Activated naive CD4-positive, alpha-beta T cell treated with anti-CD3 and anti-CD28 coated beads, Interleukin-2, amount 50 U/mL, for 72 hours (primary cell): ENCODE measurements around the gene RALBP1. TPM values are rescaled to one million over a fixed set of nuclear protein-coding genes. Genes with fewer than 3 reads are reported as not detected.
A peak's percentile ranks its signal among the peaks of the same experiment; 100 is the strongest.
"Not testable (repeated sequence)": the region's sequence is repeated elsewhere in the genome, so short reads cannot be mapped to it uniquely, and the experiment has no call there.

Experiments used
- ATAC-seq, 2 donors: fragments of 150-1000 bp; cut with Tn5 transposase; 2 replicates each; pipeline ENCODE4 v1.10.0; 2021; ENCODE audit warnings: mild to moderate bottlenecking in 2 of 2, moderate library complexity in 2 of 2
- DNase-seq, 2 donors: peaks; one replicate each; pipeline ENCODE4 v3.0.0; 2021 to 2022; ENCODE audit warnings: low spot score in 2 of 2
- H3K27ac Mint-ChIP-seq, 2 donors: one replicate each; pipeline ENCODE4 v1.8.0; 2022; ENCODE audit warnings: mild to moderate bottlenecking in 2 of 2, mixed read lengths in 2 of 2
- H3K36me3 Mint-ChIP-seq, 2 donors: one replicate each; pipeline ENCODE4 v1.8.0; 2022; ENCODE audit warnings: mixed read lengths in 2 of 2
- H3K9me3 Mint-ChIP-seq, 2 donors: one replicate each; pipeline ENCODE4 v1.8.0; 2022; ENCODE audit warnings: mixed read lengths in 2 of 2
- total RNA-seq, 2 donors: library from RNA; stranded (reverse); gene quantifications; one replicate each; pipeline ENCODE4 v1.2.3, GENCODE V29; 2022

RALBP1 gene
- total RNA-seq, 2 donors from 2014 or later, result 50.6 to 51.6 TPM

DNA sequence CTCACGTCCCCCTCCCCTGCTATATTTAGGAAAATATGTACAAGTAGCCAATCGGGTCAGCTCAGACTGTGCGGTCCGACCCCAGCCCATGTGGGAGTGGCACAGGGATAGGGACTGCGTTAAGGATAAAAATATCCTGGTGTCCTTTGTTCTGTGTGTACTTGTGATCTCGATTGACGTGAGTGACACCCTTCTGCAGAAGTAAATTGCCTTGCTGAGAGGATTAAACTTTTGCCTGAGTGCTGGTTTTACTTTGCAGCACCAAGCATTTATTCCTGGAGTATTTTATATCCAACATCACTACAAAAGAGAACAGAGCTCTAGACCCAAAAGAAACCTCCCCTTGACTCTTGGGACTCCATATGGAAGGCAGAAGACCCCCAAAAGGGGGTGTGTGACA is 28.0 kb upstream of the RALBP1 start:
- Mint-ChIP-seq H3K36me3 (peaks cover 7 to 20% of the 10 kb centered on the region in 2 donors), H3K27ac (no peak overlapping the region), H3K9me3 (peaks cover 12 to 17% of the 10 kb centered on the region in 2 donors)
- no peak for ATAC-seq
- no peak for DNase-seq

DNA sequence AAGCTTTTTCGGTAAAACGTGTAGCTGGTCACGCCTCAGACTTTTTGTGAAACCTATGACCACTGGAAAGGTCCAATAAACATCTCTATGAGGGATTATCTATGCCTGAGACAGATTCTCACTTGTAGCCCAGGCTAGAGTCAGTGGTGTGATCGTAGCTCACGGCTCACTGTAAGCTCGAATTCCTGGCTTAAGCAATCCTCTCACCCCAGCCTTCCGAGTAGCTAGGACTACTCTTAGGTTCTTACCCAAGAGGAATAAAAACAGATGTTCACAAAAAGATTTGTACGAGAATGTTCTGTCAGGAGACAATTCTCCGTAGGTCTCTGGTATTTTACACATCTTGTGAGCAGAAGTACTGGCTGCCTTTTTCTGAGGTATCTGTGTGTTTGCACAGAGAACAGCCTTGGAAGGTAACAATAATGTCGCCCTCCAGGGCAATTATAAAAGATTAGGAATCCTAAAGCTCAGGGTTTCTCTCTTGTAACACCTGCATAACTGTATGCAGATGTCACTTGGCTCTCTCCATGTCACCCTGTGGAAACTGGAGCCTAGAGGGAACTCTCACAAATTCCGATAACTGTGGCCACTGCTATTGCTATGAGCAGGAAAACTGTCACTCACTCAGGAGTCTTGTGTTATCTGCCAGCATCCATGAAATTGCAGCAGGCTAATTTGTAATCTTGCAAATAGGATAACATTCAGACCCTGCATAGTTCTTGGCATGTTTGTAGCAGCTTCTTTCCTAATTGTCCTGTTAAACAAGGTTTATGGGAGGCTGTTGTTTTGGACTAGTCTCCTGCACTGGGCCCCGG is 25.5 kb upstream of the RALBP1 start:
- H3K36me3 Mint-ChIP-seq, result peaks cover 7 to 20% of the 10 kb centered on the region in 2 donors
- H3K9me3 Mint-ChIP-seq, result peaks cover 12 to 17% of the 10 kb centered on the region in 2 donors
- H3K27ac Mint-ChIP-seq, result no peak overlapping the region
- DNase-seq (no peak), ATAC-seq (no peak)

DNA sequence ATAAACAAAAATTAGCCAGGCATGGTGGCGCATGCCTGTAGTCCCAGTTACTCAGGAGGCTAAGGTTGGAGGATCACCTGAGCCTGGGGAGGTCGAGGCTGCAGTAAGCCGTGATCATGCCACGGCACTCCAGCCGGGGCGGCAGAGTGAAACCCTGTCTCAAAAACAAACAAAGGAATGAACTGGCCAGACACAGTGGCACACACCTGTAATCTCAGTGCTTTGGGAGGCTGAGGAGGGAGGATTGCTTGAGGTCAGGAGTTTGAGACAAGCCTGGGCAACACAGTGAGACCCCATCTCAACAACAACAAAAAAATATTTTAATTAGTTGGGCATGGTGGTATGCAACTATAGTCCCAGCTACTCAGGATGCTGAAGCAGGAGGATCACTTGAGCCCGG is 24.4 kb upstream of the RALBP1 start:
- H3K9me3 Mint-ChIP-seq, result peaks cover 16 to 17% of the 10 kb centered on the region in 2 donors
- H3K27ac Mint-ChIP-seq, DNase-seq, ATAC-seq: not testable (repeated sequence)
- peaks cover 12 to 19% of the 10 kb centered on the region in 2 donors for H3K36me3 Mint-ChIP-seq

DNA sequence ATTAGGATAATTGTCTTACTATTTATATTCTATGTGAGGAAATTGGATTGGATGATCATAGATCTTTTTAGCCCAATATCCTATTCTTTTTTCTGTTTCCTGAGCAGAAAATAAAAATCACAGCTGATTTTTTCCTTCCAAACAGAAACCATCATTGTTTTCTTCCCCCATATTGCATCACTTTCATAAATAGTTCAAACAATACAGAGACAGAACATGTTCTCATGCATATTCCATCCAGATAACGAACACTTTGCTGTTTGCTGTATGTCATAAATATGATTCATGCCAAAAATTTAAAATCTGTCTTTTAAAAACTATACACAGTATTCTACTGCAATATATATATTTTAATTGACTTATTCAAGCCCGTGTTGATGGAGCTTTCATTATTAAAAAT is 22.0 kb upstream of the RALBP1 start:
- peaks cover 11 to 16% of the 10 kb centered on the region in 2 donors for H3K36me3 Mint-ChIP-seq
- H3K9me3 Mint-ChIP-seq, result peaks cover 14 to 17% of the 10 kb centered on the region in 2 donors
- DNase-seq (no peak), ATAC-seq (no peak)
- H3K27ac Mint-ChIP-seq, result no peak overlapping the region

DNA sequence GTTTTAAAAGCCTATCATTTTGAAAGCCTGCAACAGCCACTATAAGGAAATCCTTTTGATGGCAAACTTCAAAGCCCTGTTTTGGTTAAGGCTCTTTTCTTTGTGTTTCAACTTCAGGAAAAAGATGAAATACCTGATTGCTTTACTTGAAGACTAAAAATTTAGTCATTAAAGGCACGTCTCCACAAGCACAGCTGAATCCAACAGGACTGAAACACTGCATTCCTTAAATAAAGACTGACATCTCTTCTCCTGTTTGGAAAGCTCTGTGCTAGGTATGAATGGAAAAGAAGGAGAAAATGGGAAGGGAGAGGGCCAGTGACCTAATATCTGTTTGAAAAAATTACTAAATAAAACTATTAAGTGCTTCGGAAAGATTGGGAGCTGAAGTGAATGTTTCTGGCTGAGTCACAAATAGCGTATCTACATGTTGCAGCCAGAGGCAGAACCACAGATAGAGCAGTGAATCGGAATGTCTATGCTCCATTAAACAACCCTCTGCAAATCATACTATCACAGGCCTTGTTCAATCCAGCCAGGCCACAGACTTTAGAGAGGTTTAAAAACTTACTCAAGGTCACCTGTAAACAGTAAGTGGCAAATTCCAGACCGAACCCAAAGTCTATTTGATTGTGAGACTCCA is 21.1 kb upstream of the RALBP1 start:
- DNase-seq, result no peak
- no peak for ATAC-seq
- Mint-ChIP-seq H3K9me3 (peaks cover 14 to 23% of the 10 kb centered on the region in 2 donors), H3K36me3 (peaks cover 11 to 16% of the 10 kb centered on the region in 2 donors), H3K27ac (no peak overlapping the region)

DNA sequence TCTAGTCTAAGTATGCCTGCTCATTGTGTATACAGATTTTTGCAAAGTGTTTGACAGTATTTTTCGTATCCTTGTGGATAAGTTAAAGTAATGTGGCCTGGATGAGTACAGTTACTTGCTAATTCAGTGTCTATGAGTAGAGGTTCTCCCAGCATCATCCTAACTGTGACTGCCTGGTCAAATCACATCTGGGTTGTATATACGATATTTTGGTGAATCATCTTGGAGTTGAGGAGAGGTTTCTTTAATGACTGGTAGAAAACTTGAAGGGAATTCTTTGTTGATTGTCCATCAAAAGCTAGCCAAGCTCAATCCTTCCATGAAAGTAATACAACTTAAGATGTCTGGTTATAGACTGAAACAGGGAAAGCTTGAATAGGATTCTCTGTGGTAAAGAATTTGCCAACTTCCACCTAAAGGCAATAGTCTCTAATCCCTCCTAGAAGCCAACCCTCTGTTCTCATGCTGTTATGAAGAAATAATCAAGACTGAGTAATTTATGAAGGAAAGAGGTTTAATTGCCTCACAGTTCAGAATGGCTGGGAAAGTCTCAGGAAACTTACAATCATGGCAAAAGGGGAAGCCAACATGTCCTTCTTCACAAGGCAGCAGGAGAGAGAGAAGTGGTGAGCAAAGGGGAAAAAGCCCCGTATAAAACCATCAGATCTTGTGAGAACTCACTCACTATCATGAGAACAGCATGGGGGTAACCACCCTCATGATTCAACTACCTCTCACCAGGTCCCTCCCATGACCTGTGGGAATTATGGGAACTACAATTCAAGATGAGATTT is 19.4 kb upstream of the RALBP1 start:
- H3K9me3 Mint-ChIP-seq, result peaks cover 14 to 23% of the 10 kb centered on the region in 2 donors
- DNase-seq (no peak), ATAC-seq (no peak)
- H3K27ac Mint-ChIP-seq, result no peak overlapping the region
- peaks cover 11 to 16% of the 10 kb centered on the region in 2 donors for H3K36me3 Mint-ChIP-seq

DNA sequence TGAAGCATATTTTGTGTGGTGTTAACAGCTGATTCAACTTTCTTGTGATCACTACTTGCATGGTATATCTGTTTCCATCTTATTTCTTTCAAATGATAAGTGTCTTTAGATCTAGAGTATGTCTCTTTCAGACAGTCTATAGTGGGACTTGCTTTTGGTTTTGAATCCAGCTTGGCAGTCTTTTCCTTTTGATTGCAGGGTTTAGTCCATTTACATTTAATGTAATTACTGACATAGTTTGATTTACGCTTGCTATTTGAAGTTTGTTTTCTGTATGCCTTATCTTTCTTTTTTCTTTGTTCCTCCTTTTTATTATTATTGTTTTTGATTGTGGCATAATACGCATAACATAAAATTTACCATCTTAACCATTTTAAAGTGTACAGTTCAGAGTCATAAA is 9.2 kb upstream of the RALBP1 start:
- DNase-seq (no peak), ATAC-seq (no peak)
- peaks cover 8 to 13% of the 10 kb centered on the region in 2 donors for H3K36me3 Mint-ChIP-seq
- no peak overlapping the region for H3K27ac Mint-ChIP-seq
- peaks cover 13 to 17% of the 10 kb centered on the region in 2 donors for H3K9me3 Mint-ChIP-seq

DNA sequence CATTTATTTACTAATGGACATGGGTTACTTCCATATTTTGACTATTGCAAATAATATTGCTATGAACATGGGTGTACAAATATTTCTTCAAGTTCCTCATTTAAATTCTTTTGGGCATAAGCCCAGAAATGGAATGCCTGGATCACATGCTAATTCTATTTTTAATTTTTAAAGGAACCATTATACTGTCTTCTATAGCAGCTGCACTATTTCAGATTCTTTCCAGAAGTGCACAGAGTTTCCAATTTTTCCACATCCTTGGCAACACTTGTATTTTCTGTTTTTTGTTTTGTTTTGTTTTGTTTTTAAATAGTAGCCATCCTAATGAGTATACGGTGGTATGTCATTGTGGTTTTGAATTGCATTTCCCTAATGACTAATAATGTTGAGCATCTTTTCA is 8.5 kb upstream of the RALBP1 start:
- DNase-seq (no peak), ATAC-seq (no peak)
- peaks cover 8 to 13% of the 10 kb centered on the region in 2 donors for H3K36me3 Mint-ChIP-seq
- H3K27ac Mint-ChIP-seq, result no peak overlapping the region
- peaks cover 13 to 17% of the 10 kb centered on the region in 2 donors for H3K9me3 Mint-ChIP-seq

DNA sequence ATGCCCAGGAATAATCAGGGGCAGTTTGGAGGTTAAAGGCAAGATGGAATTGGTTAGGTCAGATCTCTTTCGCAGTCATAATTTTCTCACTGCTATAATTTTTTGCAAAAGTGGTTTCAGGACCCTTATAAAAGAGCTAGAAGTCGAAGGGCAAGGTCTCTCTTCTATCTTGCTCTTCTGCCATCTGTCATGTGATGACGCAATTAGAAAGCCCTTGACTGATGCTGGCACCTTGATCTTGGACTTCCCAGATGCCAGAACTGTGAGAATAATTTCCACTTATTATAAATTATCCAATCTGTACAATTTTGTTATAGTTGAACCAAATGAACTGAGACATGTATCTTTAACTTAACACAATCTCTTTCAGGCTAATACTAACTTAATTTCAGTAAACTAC is 6.3 kb upstream of the RALBP1 start:
- H3K36me3 Mint-ChIP-seq, result peaks cover 8 to 13% of the 10 kb centered on the region in 2 donors
- peaks cover 13 to 17% of the 10 kb centered on the region in 2 donors for H3K9me3 Mint-ChIP-seq
- no peak overlapping the region for H3K27ac Mint-ChIP-seq

DNA sequence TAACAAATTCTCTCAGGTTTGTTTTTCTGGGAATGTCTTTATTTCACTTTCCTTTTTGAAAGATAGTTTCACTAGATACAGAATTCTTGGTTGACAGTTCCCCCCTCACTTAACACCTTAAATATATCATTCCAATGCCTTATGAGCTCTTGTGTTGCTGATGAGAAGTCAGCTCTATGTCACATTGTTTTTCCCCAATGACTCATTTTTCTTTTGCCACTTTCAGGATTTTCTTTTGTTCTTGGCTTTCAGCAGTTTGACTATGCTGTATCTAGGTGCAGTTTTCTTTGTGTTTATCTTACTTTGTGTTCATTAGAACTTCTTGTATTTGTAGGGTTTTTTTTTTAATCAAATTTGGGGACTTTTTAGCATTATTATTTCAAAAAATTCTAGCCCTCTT is 5.6 kb upstream of the RALBP1 start:
- H3K36me3 Mint-ChIP-seq, result peaks cover 10 to 11% of the 10 kb centered on the region in 2 donors
- ATAC-seq (no peak), DNase-seq (no peak)
- H3K27ac Mint-ChIP-seq, result no peak overlapping the region
- H3K9me3 Mint-ChIP-seq, result peaks cover 13 to 17% of the 10 kb centered on the region in 2 donors

More for the DNA sequence above, 6.3 kb upstream of the RALBP1 start:
- ATAC-seq (no peak), DNase-seq (no peak)

DNA sequence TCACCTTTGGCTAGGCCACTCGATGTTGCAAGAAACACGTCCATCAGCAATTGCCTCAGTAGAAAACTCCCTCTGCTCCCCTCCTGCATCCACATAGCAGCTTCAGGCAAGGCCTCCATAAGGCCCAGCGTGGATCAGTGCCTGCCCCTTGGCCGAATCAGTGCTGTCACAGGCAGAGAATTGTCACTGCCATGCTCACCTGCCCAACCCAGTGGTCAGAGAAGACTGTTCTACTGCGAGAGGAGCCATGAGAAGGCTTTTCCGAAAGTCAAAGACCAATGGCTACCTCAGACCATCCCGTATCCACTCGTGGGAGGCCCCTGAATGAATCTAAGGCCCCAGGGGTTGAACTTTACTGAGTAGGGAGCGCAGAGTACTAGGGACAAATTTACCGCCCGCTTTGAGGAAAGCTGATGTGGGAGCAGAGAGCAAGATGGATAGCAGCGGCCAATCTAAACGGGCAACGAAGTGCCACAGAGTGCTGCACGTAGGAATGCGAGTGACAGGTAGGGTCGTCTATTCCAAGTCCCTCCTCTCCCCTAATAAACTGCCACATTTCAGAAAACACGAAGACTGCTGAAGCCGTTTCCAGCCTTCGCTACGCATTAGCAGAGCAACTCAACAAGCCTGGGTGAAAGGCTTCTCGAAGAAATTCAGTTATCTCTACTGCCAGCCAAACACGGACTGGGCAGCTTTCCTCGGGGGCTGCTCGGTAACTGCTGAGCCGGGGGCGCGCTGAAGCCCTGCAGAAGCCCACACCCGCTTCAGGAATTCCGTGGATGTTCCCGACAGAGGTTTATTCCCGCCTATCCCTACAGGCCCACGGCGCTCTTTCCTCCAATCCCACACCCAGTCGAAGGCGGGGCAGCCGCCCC is 968 bp upstream of the RALBP1 start:
- Mint-ChIP-seq H3K9me3 (peaks cover 0 to 5% of the 10 kb centered on the region in 2 donors), H3K36me3 (peaks cover 16 to 29% of the 10 kb centered on the region in 2 donors), H3K27ac (peak overlapping the region; percentile 89 to 93)
- ATAC-seq (no peak), DNase-seq (peak in 1 of 2 donors; percentile 6)

DNA sequence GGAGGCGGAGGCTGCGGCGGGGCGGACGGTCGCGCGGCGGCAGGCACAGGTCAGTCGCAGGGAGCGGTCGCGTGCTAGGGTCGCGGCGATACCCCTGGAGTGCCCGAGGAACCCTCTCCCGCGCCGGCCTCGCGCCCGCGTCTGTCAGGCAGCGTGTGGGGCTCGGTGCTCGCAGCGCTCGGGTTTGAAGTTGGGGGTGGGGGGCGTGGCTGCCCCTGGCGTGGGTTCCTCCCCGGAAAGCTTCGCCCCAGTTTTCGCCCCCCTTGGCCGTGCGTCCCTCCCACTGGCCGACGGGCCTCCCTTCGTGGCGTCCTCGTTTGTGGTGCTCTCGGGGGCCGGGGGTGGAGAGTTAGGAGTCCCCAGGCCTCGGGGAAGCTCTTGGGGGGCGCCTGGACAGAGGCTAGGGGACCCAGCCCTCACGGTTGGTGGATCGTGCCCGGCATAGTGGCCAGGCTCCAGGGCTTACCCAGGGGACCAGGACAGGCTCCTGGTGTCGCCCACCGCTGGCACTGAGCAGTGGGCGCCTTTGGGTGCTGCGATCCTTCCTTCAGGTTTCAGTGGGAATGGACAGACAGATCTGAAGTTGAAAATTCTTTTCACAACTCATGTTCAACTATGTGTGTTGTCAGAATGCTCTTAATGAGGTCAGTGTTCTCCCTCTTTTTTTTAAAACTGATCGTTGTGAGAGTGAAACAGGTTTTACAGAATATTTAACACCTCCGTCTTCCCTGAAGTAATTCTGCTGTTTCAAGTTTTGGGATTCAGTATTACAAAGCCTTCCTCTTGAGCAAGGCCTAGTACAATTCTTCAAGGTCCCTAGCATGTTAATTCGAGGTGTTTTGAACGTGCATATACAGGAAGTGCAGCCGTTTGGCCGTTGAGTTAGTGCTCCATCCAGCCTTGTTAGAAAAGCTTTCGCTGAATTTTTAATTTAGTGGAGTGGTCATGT is 604 bp downstream of the RALBP1 start:
- ATAC-seq, result peak in 1 of 2 donors; percentile 42
- Mint-ChIP-seq H3K9me3 (no peaks in the 10 kb centered on the region), H3K27ac (peak overlapping the region; percentile 93 to 98), H3K36me3 (peaks cover 21 to 34% of the 10 kb centered on the region in 2 donors)
- DNase-seq, result peak in 1 of 2 donors; percentile 66

DNA sequence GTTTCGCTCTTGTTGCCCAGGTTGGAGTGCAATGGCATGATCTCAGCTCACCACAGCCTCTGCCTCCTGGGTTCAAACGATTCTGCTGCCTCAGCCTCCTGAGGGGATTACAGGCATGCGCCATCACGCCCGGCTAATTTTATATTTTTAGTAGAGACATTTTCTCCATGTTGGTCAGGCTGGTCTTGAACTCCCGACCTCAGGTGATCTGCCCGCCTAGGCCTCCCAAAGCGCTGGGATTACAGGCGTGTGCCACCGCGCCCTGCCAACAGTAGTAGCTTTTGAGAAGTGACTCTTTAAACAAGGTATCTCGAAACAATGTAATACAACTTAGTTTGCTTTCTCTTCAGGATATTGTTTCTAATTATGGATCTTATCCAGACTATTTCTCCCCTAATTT is 1.6 kb downstream of the RALBP1 start:
- H3K9me3 Mint-ChIP-seq, DNase-seq, ATAC-seq: not testable (repeated sequence)
- H3K36me3 Mint-ChIP-seq, result peaks cover 21 to 34% of the 10 kb centered on the region in 2 donors
- H3K27ac Mint-ChIP-seq, result peak overlapping the region in 1 of 2 donors; percentile 93

DNA sequence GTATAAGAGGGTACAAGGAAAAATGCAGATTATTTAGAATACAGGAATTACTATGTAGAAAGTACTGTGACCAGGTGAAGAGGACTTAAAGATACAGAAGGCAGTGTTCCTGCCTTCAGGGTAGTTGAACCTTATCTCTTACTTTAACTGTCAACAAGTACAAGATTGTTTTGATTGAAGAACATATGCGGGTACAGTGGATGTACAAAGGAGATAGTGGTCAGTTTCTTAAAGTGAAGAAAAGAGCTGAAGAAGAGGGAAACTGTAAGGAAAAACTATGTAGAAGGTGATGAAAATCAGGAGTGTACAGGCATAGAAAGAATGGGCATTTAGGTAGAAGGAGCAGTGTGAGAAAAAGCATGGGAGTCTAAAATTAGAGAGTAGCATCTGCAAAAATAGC is 2.2 kb downstream of the RALBP1 start:
- Mint-ChIP-seq H3K36me3 (peaks cover 21 to 34% of the 10 kb centered on the region in 2 donors), H3K27ac (peak overlapping the region in 1 of 2 donors; percentile 93), H3K9me3 (no peaks in the 10 kb centered on the region)

DNA sequence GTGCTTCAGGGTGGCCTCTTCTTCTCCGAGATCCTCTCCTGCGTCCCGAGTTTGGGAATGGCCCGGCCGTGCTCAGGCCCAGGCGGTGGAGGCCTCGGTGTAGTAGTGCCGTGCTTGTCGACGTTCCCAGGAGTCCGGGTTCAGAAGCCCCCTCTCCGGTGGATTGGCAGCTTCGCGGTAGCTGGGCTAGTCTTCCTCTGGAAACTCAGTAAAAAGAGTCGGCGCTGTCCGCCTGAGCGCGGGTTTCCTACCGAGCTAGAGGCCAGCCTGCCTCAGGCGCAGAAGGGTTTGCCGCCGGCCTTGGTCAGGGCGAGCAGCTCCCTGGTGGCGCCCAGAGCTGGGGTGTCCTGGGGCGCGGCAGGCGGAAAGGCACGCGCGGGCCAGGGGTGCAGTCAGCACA is 3.2 kb downstream of the RALBP1 start:
- DNase-seq (no peak), ATAC-seq (no peak)
- no peaks in the 10 kb centered on the region for H3K9me3 Mint-ChIP-seq
- peaks cover 21 to 34% of the 10 kb centered on the region in 2 donors for H3K36me3 Mint-ChIP-seq
- H3K27ac Mint-ChIP-seq, result no peak overlapping the region

More for the DNA sequence above, 2.2 kb downstream of the RALBP1 start:
- ATAC-seq, result no peak
- no peak for DNase-seq
